Inferior parietal cortex (tissue), 1 donor: ENCODE measurements around the gene SMARCD2.
"Not testable (repeated sequence)": the region's sequence is repeated elsewhere in the genome, so short reads cannot be mapped to it uniquely, and the experiment has no call there.

Source experiments
- DNase-seq: peaks from one replicate; pipeline ENCODE4 v3.0.0-alpha.2; 2016; ENCODE audit errors: extremely low spot score

The SMARCD2 gene

GRCh38 chr17:63805591-63805990 lies 36.9 kb downstream of the SMARCD2 start:
- DNase-seq: no peak

GRCh38 chr17:63804328-63804727 lies 38.2 kb downstream of the SMARCD2 start:
- no peak for DNase-seq

GRCh38 chr17:63800783-63801182 lies 41.7 kb downstream of the SMARCD2 start:
- DNase-seq: no peak

- DNase-seq: no peak
Observed at GRCh38 chr17:63798572-63799106, 43.8 kb downstream of the SMARCD2 start.

GRCh38 chr17:63796375-63796774 lies 46.1 kb downstream of the SMARCD2 start:
- DNase-seq: not testable (repeated sequence)

- DNase-seq: no peak
Observed at GRCh38 chr17:63792055-63792729, 50.3 kb downstream of the SMARCD2 start.

- no peak for DNase-seq
Observed at GRCh38 chr17:63790057-63790456, 52.4 kb downstream of the SMARCD2 start.

- DNase-seq: no peak
Observed at GRCh38 chr17:63786971-63787711, 55.3 kb downstream of the SMARCD2 start.

- DNase-seq: no peak
Observed at GRCh38 chr17:63786117-63786516, 56.4 kb downstream of the SMARCD2 start.

- no peak for DNase-seq
Observed at GRCh38 chr17:63785556-63785955, 56.9 kb downstream of the SMARCD2 start.

- DNase-seq: no peak
Observed at GRCh38 chr17:63783522-63783921, 59.0 kb downstream of the SMARCD2 start.
